PC-3 (cell line): ENCODE measurements around the gene RETN. TPM values are rescaled to one million over a fixed set of nuclear protein-coding genes. Genes with fewer than 3 reads are reported as not detected.
A peak's percentile ranks its signal among the peaks of the same experiment; 100 is the strongest.

Source experiments
- ATAC-seq: fragments of 200-7000 bp; cut with Tn5 transposase; 2 replicates; pipeline ENCODE4 v1.9.1; 2020; ENCODE audit warnings: mild to moderate bottlenecking, moderate library complexity
- BruUV-seq: library from RNA; stranded (reverse); fragments of 400-500 nt; replicated peaks from 2 replicates; lab custom pipeline; 2021; lab: Mats Ljungman, UMichigan
- CTCF ChIA-PET: fragments of 300-600 bp; sonication (Branson Sonifier 250); formaldehyde crosslinking; loops from one replicate; lab custom pipeline; 2022; ENCODE audit warnings: antibody characterized with exemption; lab: Charles Lee
- POLR2A ChIA-PET: fragments of 300-600 bp; sonication (Branson Sonifier 250); formaldehyde crosslinking; loops from one replicate; lab custom pipeline; 2022; ENCODE audit warnings: antibody characterized with exemption; ENCODE audit not compliant: unreplicated experiment; lab: Charles Lee
- DNase-seq: peaks from one replicate; pipeline ENCODE4 v3.0.0-alpha.2; 2015
- H2AFZ ChIP-seq: fragments of 300-600 bp; sonication (generic); 2 replicates; pipeline ENCODE4 v1.6.0; 2016; ENCODE audit warnings: antibody characterized with exemption, low read length
- H3F3A ChIP-seq: fragments of 300-600 bp; sonication (generic); one replicate; pipeline ENCODE4 v1.6.0; 2017; ENCODE audit warnings: antibody characterized with exemption, low read length, control low read depth, mild to moderate bottlenecking; ENCODE audit not compliant: unreplicated experiment
- H3K27ac ChIP-seq: fragments of 300-600 bp; sonication (generic); 2 replicates; pipeline ENCODE4 v1.5.1; 2016; ENCODE audit warnings: mild to moderate bottlenecking, low read length
- H3K27me3 ChIP-seq: fragments of 300-600 bp; sonication (generic); 2 replicates; pipeline ENCODE4 v1.6.1; 2016; ENCODE audit warnings: low read length, mixed read lengths
- H3K36me3 ChIP-seq: fragments of 300-600 bp; sonication (generic); 2 replicates; pipeline ENCODE4 v1.6.1; 2016; ENCODE audit warnings: low read depth, mixed run types, low read length, mixed read lengths
- H3K4me1 ChIP-seq: fragments of 300-600 bp; sonication (generic); 2 replicates; pipeline ENCODE4 v1.5.1; 2016; ENCODE audit warnings: low read length; ENCODE audit not compliant: insufficient read depth
- H3K4me2 ChIP-seq: fragments of 300-600 bp; sonication (generic); 2 replicates; pipeline ENCODE4 v1.6.0; 2016; ENCODE audit warnings: low read length
- H3K4me3 ChIP-seq: fragments of 300-600 bp; sonication (generic); 2 replicates; pipeline ENCODE4 v1.5.1; 2016; ENCODE audit warnings: mild to moderate bottlenecking, low read length, mixed read lengths
- H3K79me2 ChIP-seq: fragments of 300-600 bp; sonication (generic); 2 replicates; pipeline ENCODE4 v1.6.1; 2017; ENCODE audit warnings: low read length, mixed read lengths
- H3K9ac ChIP-seq: fragments of 300-600 bp; sonication (generic); 2 replicates; pipeline ENCODE4 v1.6.0; 2016; ENCODE audit warnings: mild to moderate bottlenecking, low read length
- H3K9me2 ChIP-seq: fragments of 300-600 bp; sonication (generic); replicated peaks from 2 replicates; pipeline ENCODE4 v1.6.1; 2016; ENCODE audit warnings: mixed run types, low read length, mixed read lengths
- H3K9me3 ChIP-seq: fragments of 300-600 bp; sonication (generic); 2 replicates; pipeline ENCODE4 v1.6.1; 2016; ENCODE audit warnings: low read length, mixed read lengths
- H4K20me1 ChIP-seq: fragments of 300-600 bp; sonication (generic); 2 replicates; pipeline ENCODE4 v1.6.1; 2016; ENCODE audit warnings: low read length, mixed read lengths
- CTCF ChIP-seq: fragments of 300-600 bp; sonication (generic); conservative IDR thresholded peaks from 2 replicates; pipeline ENCODE4 v1.5.1; 2017; ENCODE audit warnings: antibody characterized with exemption, low read depth, mild to moderate bottlenecking, low read length
- EZH2 ChIP-seq: fragments of 300-600 bp; sonication (generic); IDR thresholded peaks from one replicate; pipeline ENCODE4 v1.6.1; 2017; ENCODE audit warnings: antibody characterized with exemption, mild to moderate bottlenecking, low read length; ENCODE audit not compliant: unreplicated experiment
- EZH2phosphoT487 ChIP-seq: fragments of 300-600 bp; sonication (generic); IDR thresholded peaks from 2 replicates; pipeline ENCODE4 v1.6.1; 2018; ENCODE audit warnings: mild to moderate bottlenecking, antibody characterized with exemption, low read length, borderline replicate concordance
- intact Hi-C: fragments of 100-400 bp; cut with micrococcal nuclease; formaldehyde crosslinking; loops from 2 replicates; pipeline ENCODE4 v1.9.0; 2023
- total RNA-seq: library from RNA; depleted of rRNA; stranded (reverse); fragments of >200 nt; gene quantifications from 2 replicates; pipeline ENCODE4 v1.2.3, GENCODE V29; 2014

The RETN gene
- total RNA-seq, 1 experiment from 2014 or later: not detected

GRCh38 chr19:7636317-7636690 is 32.5 kb upstream of the RETN start:
- no peaks in the 10 kb centered on the region for H3K9me3 ChIP-seq
- TF ChIP-seq EZH2phosphoT487 (no peak), CTCF (no peak), EZH2 (no peak)
- POLR2A ChIA-PET: no interaction called here
- H3K9ac ChIP-seq: no peak overlapping the region
- CTCF ChIA-PET: no interaction called here
- peaks cover 3% of the 10 kb centered on the region; the same call in 1 of the 2 replicates for H3K4me1 ChIP-seq
- DNase-seq: no peak
- H3K27me3 ChIP-seq: no peaks in the 10 kb centered on the region
- H2AFZ ChIP-seq: peak overlapping the region; percentile 58
- H3K79me2 ChIP-seq: peaks cover 30% of the 10 kb centered on the region
- BruUV-seq: no TSS peak
- peak overlapping the region; percentile 91 for H3K4me2 ChIP-seq
- no peak overlapping the region for H3K27ac ChIP-seq
- peak overlapping the region; percentile 88; the same call in 1 of the 2 replicates for H3K4me3 ChIP-seq
- no peaks in the 10 kb centered on the region for H4K20me1 ChIP-seq
- H3K9me2 ChIP-seq: no peaks in the 10 kb centered on the region
- no peaks in the 10 kb centered on the region; the same call in 1 of the 2 replicates for H3K36me3 ChIP-seq
- no peaks in the 10 kb centered on the region for H3F3A ChIP-seq
- ATAC-seq: no peak
- intact Hi-C loops: no loop called here

GRCh38 chr19:7636691-7637373 is 32.0 kb upstream of the RETN start, which contains the start of gene STXBP2:
STXBP2 (plus strand) TSS chr19:7637110; CDS start chr19:7637150, 40 bp downstream.
- ATAC-seq: peak; percentile 89
- Histone ChIP-seq H3K4me3 (peak within 1 kb of the TSS; percentile 88), H3K27me3 (no peaks in the 10 kb centered on the region), H3K27ac (peak within 1 kb of the TSS; percentile 28), H4K20me1 (no peaks in the 10 kb centered on the region), H3K79me2 (peaks cover 25% of the 10 kb centered on the region), H3K4me2 (peak within 1 kb of the TSS; percentile 91), H3K9me2 (no peaks in the 10 kb centered on the region), H3K9me3 (no peaks in the 10 kb centered on the region), H3K9ac (peak within 1 kb of the TSS; percentile 90), H3K4me1 (peaks cover 3% of the 10 kb centered on the region; the same call in 1 of the 2 replicates), H2AFZ (peak within 1 kb of the TSS; percentile 58), H3K36me3 (no peaks in the 10 kb centered on the region; the same call in 1 of the 2 replicates), H3F3A (no peaks in the 10 kb centered on the region)
- ChIA-PET CTCF (interaction anchor here (1.0 to 1.4 kb wide), 2 partner anchors 44 to 69 kb away, joined by 5 to 6 read pairs; partner anchors contain the start of gene TRAPPC5), POLR2A (no interaction called here)
- peak; percentile 89 for DNase-seq
- TF ChIP-seq EZH2phosphoT487 (no peak), EZH2 (no peak), CTCF (no peak)
- intact Hi-C loops: no loop called here
- no TSS peak for BruUV-seq
